SK-N-SH treated with all-trans-retinoic acid at 6 μM for 48 hours (cell line): ENCODE results near the gene FAHD2B.
"Not testable (repeated sequence)": the region's sequence is repeated elsewhere in the genome, so short reads cannot be mapped to it uniquely, and the experiment has no call there.

ENCODE experiments used
- OSR1 ChIP-seq: fragments of 250-450 bp; sonication (Bioruptor Pico); IDR thresholded peaks from 2 replicates; pipeline ENCODE4 v1.8.0; 2022; ENCODE audit warnings: moderate library complexity, mild to moderate bottlenecking, inconsistent platforms
- PATZ1 ChIP-seq: fragments of 250-450 bp; sonication (Bioruptor Pico); IDR thresholded peaks from 2 replicates; pipeline ENCODE4 v1.8.0; 2020; ENCODE audit warnings: mild to moderate bottlenecking, moderate library complexity, borderline replicate concordance

- TF ChIP-seq OSR1, PATZ1 (CRISPR knock-in tag): not testable (repeated sequence)
These were observed 26.0 kb downstream of the FAHD2B start for GRCh38 chr2:97068722-97069121.
